ENCODE results near the gene SLC27A5.
A peak's percentile ranks its signal among the peaks of the same experiment; 100 is the strongest.

Gene SLC27A5

GRCh38 chr19:58500242-58500641 lies 11.6 kb downstream of the SLC27A5 start:
- Histone ChIP-seq H3K23ac (ENCODE audit: low read length) (peak overlapping the region; percentile 19), H2AK5ac (ENCODE audit: low read length) (no peak overlapping the region), H3K79me2 (ENCODE audit: control insufficient read depth, insufficient read depth, low read length) (no peaks in the 10 kb centered on the region), H3K9ac (ENCODE audit: low read length) (peak overlapping the region; percentile 89), H4K5ac (ENCODE audit: low read length) (no peak overlapping the region), H3K4me1 (ENCODE audit: control insufficient read depth, low read depth, low read length) (no peaks in the 10 kb centered on the region), H3K4ac (ENCODE audit: low read depth, low read length) (no peak overlapping the region), H2BK5ac (ENCODE audit: low read length) (no peak overlapping the region), H3K36me3 (ENCODE audit: control insufficient read depth, insufficient read depth, low read length) (no peaks in the 10 kb centered on the region), H4K8ac (ENCODE audit: low read depth, low read length) (no peak overlapping the region), H3K18ac (ENCODE audit: low read length) (no peak overlapping the region), H3K4me3 (ENCODE audit: low read length) (no peak overlapping the region), H3K27ac (ENCODE audit: low read depth, low read length) (no peak overlapping the region), H2BK15ac (replicated peaks; ENCODE audit: low read depth) (no peak overlapping the region), H3K4me2 (ENCODE audit: low read length) (peak overlapping the region; percentile 97), H2BK120ac (ENCODE audit: low read depth, low read length) (no peak overlapping the region), H3K56ac (ENCODE audit: low read length) (peak overlapping the region; percentile 99), H3K79me1 (ENCODE audit: low read length) (peaks cover 4% of the 10 kb centered on the region), H3K27me3 (ENCODE audit: insufficient read depth, low read length, poor library complexity) (no peaks in the 10 kb centered on the region)
- no peak for DNase-seq
- no CpG with 5 or more reads among the region's 14 CpGs for WGBS (ENCODE audit: extremely low coverage, insufficient coverage, low lambda C conversion rate)

GRCh38 chr19:58499021-58499927 lies 12.5 kb downstream of the SLC27A5 start:
- Histone ChIP-seq H3K27ac (ENCODE audit: low read depth, low read length) (peak overlapping the region; percentile 90), H3K9ac (ENCODE audit: low read length) (peak overlapping the region; percentile 89), H4K8ac (ENCODE audit: low read depth, low read length) (no peak overlapping the region), H3K56ac (ENCODE audit: low read length) (peak overlapping the region; percentile 99), H3K27me3 (ENCODE audit: insufficient read depth, low read length, poor library complexity) (no peaks in the 10 kb centered on the region), H3K36me3 (ENCODE audit: control insufficient read depth, insufficient read depth, low read length) (no peaks in the 10 kb centered on the region), H4K5ac (ENCODE audit: low read length) (no peak overlapping the region), H2BK5ac (ENCODE audit: low read length) (peak overlapping the region; percentile 45), H2AK5ac (ENCODE audit: low read length) (no peak overlapping the region), H3K18ac (ENCODE audit: low read length) (peak overlapping the region; percentile 35), H3K4me2 (ENCODE audit: low read length) (peak overlapping the region; percentile 99), H2BK120ac (ENCODE audit: low read depth, low read length) (no peak overlapping the region), H3K23ac (ENCODE audit: low read length) (peak overlapping the region; percentile 94), H3K79me1 (ENCODE audit: low read length) (peaks cover 4% of the 10 kb centered on the region), H3K79me2 (ENCODE audit: control insufficient read depth, insufficient read depth, low read length) (no peaks in the 10 kb centered on the region), H3K4me1 (ENCODE audit: control insufficient read depth, low read depth, low read length) (no peaks in the 10 kb centered on the region), H3K4ac (ENCODE audit: low read depth, low read length) (no peak overlapping the region), H3K4me3 (ENCODE audit: low read length) (peak overlapping the region; percentile 86), H2BK15ac (replicated peaks; ENCODE audit: low read depth) (no peak overlapping the region)
- peak; percentile 100 for DNase-seq
- no CpG with 5 or more reads among the region's 60 CpGs for WGBS (ENCODE audit: extremely low coverage, insufficient coverage, low lambda C conversion rate)

GRCh38 chr19:58498316-58499020 lies 13.3 kb downstream of the SLC27A5 start:
- H3K4me3 ChIP-seq (ENCODE audit: low read length) = peak overlapping the region; percentile 86
- no CpG with 5 or more reads among the region's 22 CpGs for WGBS (ENCODE audit: extremely low coverage, insufficient coverage, low lambda C conversion rate)
- H4K5ac ChIP-seq (ENCODE audit: low read length) = no peak overlapping the region
- no peak overlapping the region for H3K27ac ChIP-seq (ENCODE audit: low read depth, low read length)
- H3K27me3 ChIP-seq (ENCODE audit: insufficient read depth, low read length, poor library complexity) = no peaks in the 10 kb centered on the region
- H3K36me3 ChIP-seq (ENCODE audit: control insufficient read depth, insufficient read depth, low read length) = no peaks in the 10 kb centered on the region
- peak overlapping the region; percentile 10 for H2AK5ac ChIP-seq (ENCODE audit: low read length)
- DNase-seq = no peak
- peak overlapping the region; percentile 99 for H3K4me2 ChIP-seq (ENCODE audit: low read length)
- H2BK5ac ChIP-seq (ENCODE audit: low read length) = no peak overlapping the region
- peak overlapping the region; percentile 78 for H3K9ac ChIP-seq (ENCODE audit: low read length)
- no peaks in the 10 kb centered on the region for H3K4me1 ChIP-seq (ENCODE audit: control insufficient read depth, low read depth, low read length)
- H3K18ac ChIP-seq (ENCODE audit: low read length) = no peak overlapping the region
- no peak overlapping the region for H4K8ac ChIP-seq (ENCODE audit: low read depth, low read length)
- no peaks in the 10 kb centered on the region for H3K79me2 ChIP-seq (ENCODE audit: control insufficient read depth, insufficient read depth, low read length)
- peak overlapping the region; percentile 96 for H3K56ac ChIP-seq (ENCODE audit: low read length)
- no peak overlapping the region for H3K23ac ChIP-seq (ENCODE audit: low read length)
- no peak overlapping the region for H2BK120ac ChIP-seq (ENCODE audit: low read depth, low read length)
- peaks cover 4% of the 10 kb centered on the region for H3K79me1 ChIP-seq (ENCODE audit: low read length)
- no peak overlapping the region for H3K4ac ChIP-seq (ENCODE audit: low read depth, low read length)
- H2BK15ac ChIP-seq (replicated peaks; ENCODE audit: low read depth) = no peak overlapping the region

GRCh38 chr19:58497634-58498170 lies 14.1 kb downstream of the SLC27A5 start:
- Histone ChIP-seq H3K79me2 (ENCODE audit: control insufficient read depth, insufficient read depth, low read length) (no peaks in the 10 kb centered on the region), H3K56ac (ENCODE audit: low read length) (no peak overlapping the region), H3K9ac (ENCODE audit: low read length) (no peak overlapping the region), H2BK120ac (ENCODE audit: low read depth, low read length) (no peak overlapping the region), H2BK15ac (replicated peaks; ENCODE audit: low read depth) (no peak overlapping the region), H2BK5ac (ENCODE audit: low read length) (no peak overlapping the region), H3K27ac (ENCODE audit: low read depth, low read length) (no peak overlapping the region), H3K4me2 (ENCODE audit: low read length) (no peak overlapping the region), H3K4ac (ENCODE audit: low read depth, low read length) (no peak overlapping the region), H3K27me3 (ENCODE audit: insufficient read depth, low read length, poor library complexity) (no peaks in the 10 kb centered on the region), H3K79me1 (ENCODE audit: low read length) (peaks cover 4% of the 10 kb centered on the region), H3K23ac (ENCODE audit: low read length) (no peak overlapping the region), H3K18ac (ENCODE audit: low read length) (no peak overlapping the region), H4K5ac (ENCODE audit: low read length) (no peak overlapping the region), H3K4me3 (ENCODE audit: low read length) (no peak overlapping the region), H3K4me1 (ENCODE audit: control insufficient read depth, low read depth, low read length) (no peaks in the 10 kb centered on the region), H4K8ac (ENCODE audit: low read depth, low read length) (no peak overlapping the region), H2AK5ac (ENCODE audit: low read length) (no peak overlapping the region), H3K36me3 (ENCODE audit: control insufficient read depth, insufficient read depth, low read length) (no peaks in the 10 kb centered on the region)
- no peak for DNase-seq
- WGBS (ENCODE audit: extremely low coverage, insufficient coverage, low lambda C conversion rate) = no CpG with 5 or more reads among the region's 8 CpGs

- H3K4me3 ChIP-seq (ENCODE audit: low read length) = no peak overlapping the region
- no peak overlapping the region for H2BK120ac ChIP-seq (ENCODE audit: low read depth, low read length)
- H3K4me2 ChIP-seq (ENCODE audit: low read length) = no peak overlapping the region
- no peaks in the 10 kb centered on the region for H3K36me3 ChIP-seq (ENCODE audit: control insufficient read depth, insufficient read depth, low read length)
- no peaks in the 10 kb centered on the region for H3K27me3 ChIP-seq (ENCODE audit: insufficient read depth, low read length, poor library complexity)
- no peak overlapping the region for H3K4ac ChIP-seq (ENCODE audit: low read depth, low read length)
- no peaks in the 10 kb centered on the region for H3K4me1 ChIP-seq (ENCODE audit: control insufficient read depth, low read depth, low read length)
- no peak overlapping the region for H3K23ac ChIP-seq (ENCODE audit: low read length)
- H2BK5ac ChIP-seq (ENCODE audit: low read length) = no peak overlapping the region
- H3K18ac ChIP-seq (ENCODE audit: low read length) = no peak overlapping the region
- H3K79me2 ChIP-seq (ENCODE audit: control insufficient read depth, insufficient read depth, low read length) = no peaks in the 10 kb centered on the region
- WGBS (ENCODE audit: extremely low coverage, insufficient coverage, low lambda C conversion rate) = no CpG with 5 or more reads among the region's 14 CpGs
- no peaks in the 10 kb centered on the region for H3K79me1 ChIP-seq (ENCODE audit: low read length)
- no peak overlapping the region for H2BK15ac ChIP-seq (replicated peaks; ENCODE audit: low read depth)
- no peak overlapping the region for H4K5ac ChIP-seq (ENCODE audit: low read length)
- no peak overlapping the region for H3K9ac ChIP-seq (ENCODE audit: low read length)
- no peak overlapping the region for H2AK5ac ChIP-seq (ENCODE audit: low read length)
- DNase-seq = no peak
- H4K8ac ChIP-seq (ENCODE audit: low read depth, low read length) = no peak overlapping the region
- no peak overlapping the region for H3K27ac ChIP-seq (ENCODE audit: low read depth, low read length)
- no peak overlapping the region for H3K56ac ChIP-seq (ENCODE audit: low read length)
Measured at GRCh38 chr19:58492265-58492664, 19.5 kb downstream of the SLC27A5 start.

Measured in mesendoderm (in vitro differentiated cells).